H9 (cell line): ENCODE results near the gene NSG1. TPM values are rescaled to one million over a fixed set of nuclear protein-coding genes. Genes with fewer than 3 reads are reported as not detected.

ENCODE experiments used
- DNase-seq: peaks from one replicate; pipeline ENCODE4 v3.0.0-alpha.2; 2017
- H2AFZ ChIP-seq: one replicate; pipeline ENCODE4 v1.6.1; 2013; ENCODE audit warnings: mild to moderate bottlenecking, low read length, control low read depth, moderate library complexity
- H2AK5ac ChIP-seq: 2 replicates; pipeline ENCODE4 v1.6.1; 2013; ENCODE audit warnings: low read length, control low read depth, mixed read lengths; ENCODE audit not compliant: insufficient read length
- H2BK120ac ChIP-seq: one replicate; pipeline ENCODE4 v1.6.1; 2013; ENCODE audit warnings: low read depth, mild to moderate bottlenecking, low read length, control low read depth, inconsistent platforms; ENCODE audit not compliant: poor library complexity, severe bottlenecking
- H2BK12ac ChIP-seq: 2 replicates; pipeline ENCODE4 v1.6.1; 2013; ENCODE audit warnings: low read length, control low read depth, mixed read lengths, low read depth; ENCODE audit not compliant: insufficient read length
- H2BK15ac ChIP-seq: 2 replicates; pipeline ENCODE4 v1.6.1; 2013; ENCODE audit warnings: low read depth, low read length, control low read depth
- H2BK20ac ChIP-seq: one replicate; pipeline ENCODE4 v1.6.1; 2013; ENCODE audit warnings: low read depth, mild to moderate bottlenecking, low read length, control low read depth, inconsistent platforms; ENCODE audit not compliant: poor library complexity, severe bottlenecking
- H2BK5ac ChIP-seq: 2 replicates; pipeline ENCODE4 v1.6.1; 2013; ENCODE audit warnings: low read length, control low read depth, mixed read lengths; ENCODE audit not compliant: insufficient read length
- H3K14ac ChIP-seq: 2 replicates; pipeline ENCODE4 v1.6.1; 2013; ENCODE audit warnings: low read length, control low read depth; ENCODE audit not compliant: insufficient read depth
- H3K18ac ChIP-seq: 2 replicates; pipeline ENCODE4 v1.6.1; 2013; ENCODE audit warnings: low read depth, mild to moderate bottlenecking, mixed read lengths, low read length, control low read depth; ENCODE audit not compliant: insufficient read length
- H3K23ac ChIP-seq: 2 replicates; pipeline ENCODE4 v1.6.1; 2013; ENCODE audit warnings: low read length, control low read depth, mixed read lengths, low read depth; ENCODE audit not compliant: insufficient read length
- H3K23me2 ChIP-seq: 2 replicates; pipeline ENCODE4 v1.6.1; 2013; ENCODE audit warnings: low read depth, mild to moderate bottlenecking, mixed read lengths, low read length, control low read depth; ENCODE audit not compliant: insufficient read length, poor library complexity, severe bottlenecking
- H3K27ac ChIP-seq: 2 replicates; pipeline ENCODE4 v1.5.1; 2013; ENCODE audit warnings: low read length, control low read depth, mixed read lengths, low read depth; ENCODE audit not compliant: insufficient read length
- H3K27me3 ChIP-seq: 2 replicates; pipeline ENCODE4 v1.6.1; 2013; ENCODE audit warnings: low read length, control low read depth, inconsistent platforms; ENCODE audit not compliant: insufficient read depth
- H3K4ac ChIP-seq: 2 replicates; pipeline ENCODE4 v1.6.1; 2013; ENCODE audit warnings: low read depth, mild to moderate bottlenecking, control low read depth, inconsistent platforms, low read length, moderate library complexity
- H3K4me1 ChIP-seq: 2 replicates; pipeline ENCODE4 v1.6.1; 2013; ENCODE audit warnings: low read length, control low read depth, inconsistent platforms; ENCODE audit not compliant: insufficient read depth
- H3K4me2 ChIP-seq: 2 replicates; pipeline ENCODE4 v1.6.1; 2013; ENCODE audit warnings: low read length, control low read depth, mixed read lengths; ENCODE audit not compliant: insufficient read length, insufficient read depth
- H3K56ac ChIP-seq: 2 replicates; pipeline ENCODE4 v1.6.1; 2013; ENCODE audit warnings: low read depth, mild to moderate bottlenecking, mixed read lengths, low read length, control low read depth; ENCODE audit not compliant: insufficient read length
- H3K79me1 ChIP-seq: 2 replicates; pipeline ENCODE4 v1.6.1; 2013; ENCODE audit warnings: low read depth, mild to moderate bottlenecking, moderate library complexity, low read length, control low read depth, inconsistent platforms; ENCODE audit not compliant: insufficient read depth, poor library complexity, severe bottlenecking
- H3K79me2 ChIP-seq: 2 replicates; pipeline ENCODE4 v1.6.1; 2013; ENCODE audit warnings: low read length, control low read depth, inconsistent platforms; ENCODE audit not compliant: insufficient read depth
- H3K9ac ChIP-seq: 2 replicates; pipeline ENCODE4 v1.6.1; 2013; ENCODE audit warnings: low read length, control low read depth, mixed read lengths; ENCODE audit not compliant: insufficient read length; ENCODE audit errors: extremely low read depth
- H3K9me3 ChIP-seq: one replicate; pipeline ENCODE4 v1.6.1; 2013; ENCODE audit warnings: low read depth, low read length, inconsistent platforms; ENCODE audit not compliant: control insufficient read depth
- H3T11ph ChIP-seq: one replicate; pipeline ENCODE4 v1.6.1; 2013; ENCODE audit warnings: mild to moderate bottlenecking, low read length, control low read depth, inconsistent platforms
- H4K20me1 ChIP-seq: one replicate; pipeline ENCODE4 v1.6.1; 2013; ENCODE audit not compliant: control insufficient read depth, insufficient read length, insufficient read depth
- H4K5ac ChIP-seq: 2 replicates; pipeline ENCODE4 v1.6.1; 2013; ENCODE audit warnings: low read depth, mild to moderate bottlenecking, mixed read lengths, low read length, control low read depth; ENCODE audit not compliant: insufficient read length
- H4K8ac ChIP-seq: replicated peaks from 2 replicates; pipeline ENCODE4 v1.6.1; 2013; ENCODE audit warnings: low read length, control low read depth, mixed read lengths, low read depth; ENCODE audit not compliant: insufficient read length
- H4K91ac ChIP-seq: 2 replicates; pipeline ENCODE4 v1.6.1; 2013; ENCODE audit warnings: low read depth, mild to moderate bottlenecking, moderate library complexity, mixed read lengths, low read length, control low read depth; ENCODE audit not compliant: insufficient read length
- H3K27ac Mint-ChIP-seq, 3 experiments: 2 replicates in 2 of 3; 3 replicates in 1 of 3; pipeline ENCODE4 v1.8.0; 2020 to 2021; ENCODE audit warnings: mixed read lengths in 3 of 3, mild to moderate bottlenecking in 1 of 3, moderate library complexity in 1 of 3
- H3K27me3 Mint-ChIP-seq: 2 replicates; pipeline ENCODE4 v1.8.0; 2021; ENCODE audit warnings: low read depth, mild to moderate bottlenecking, moderate library complexity, mixed read lengths
- H3K36me3 Mint-ChIP-seq, 3 experiments: 2 replicates in 2 of 3; 3 replicates in 1 of 3; pipeline ENCODE4 v1.8.0; 2020 to 2021; ENCODE audit warnings: low read depth in 3 of 3, mixed read lengths in 3 of 3; ENCODE audit not compliant: insufficient read depth in 1 of 3
- H3K4me1 Mint-ChIP-seq, 2 experiments: 2 replicates each; pipeline ENCODE4 v1.8.0; 2020; ENCODE audit warnings: mixed read lengths in 2 of 2
- H3K4me3 Mint-ChIP-seq, 2 experiments: 2 replicates in 1 of 2; 3 replicates in 1 of 2; pipeline ENCODE4 v1.8.0; 2020 to 2021; ENCODE audit warnings: mild to moderate bottlenecking in 2 of 2, mixed read lengths in 2 of 2, moderate library complexity in 1 of 2
- H3K9me3 Mint-ChIP-seq, 2 experiments: 2 replicates in 1 of 2; 3 replicates in 1 of 2; pipeline ENCODE4 v1.8.0; 2020; ENCODE audit warnings: mild to moderate bottlenecking in 2 of 2, mixed read lengths in 2 of 2, moderate library complexity in 1 of 2
- CTCF ChIP-seq: fragments of 200-600 bp; sonication (generic); conservative IDR thresholded peaks from 3 replicates; pipeline ENCODE4 v1.8.0; 2021; ENCODE audit warnings: antibody characterized with exemption, mild to moderate bottlenecking
- WGBS: extraction: QIAGEN DNeasy Blood & Tissue Kit; methylation state at CpG from one replicate; pipeline ENCODE4 v1.1.7; 2013; ENCODE audit warnings: missing lambda C conversion rate, low lambda C conversion rate, mixed read lengths; ENCODE audit not compliant: insufficient read length; ENCODE audit errors: extremely low coverage; 5-methylcytosine and 5-hydroxymethylcytosine counted together
- total RNA-seq: library from RNA; stranded (reverse); gene quantifications from 2 replicates; pipeline ENCODE4 v1.2.1, GENCODE V29; 2021

NSG1 gene
- total RNA-seq, 1 experiment from 2014 or later, result 9.3 TPM

GRCh38 chr4:4428966-4429875 is 42.3 kb downstream of the NSG1 start:
- H3K27me3 Mint-ChIP-seq, result peaks cover 8% of the 10 kb centered on the region
- H3K18ac ChIP-seq, result no peak overlapping the region
- H3K27ac Mint-ChIP-seq, result no peak overlapping the region
- peaks cover 0 to 2% (median 2%) of the 10 kb centered on the region in 3 experiments; a peak in 3 of 7 replicates for H3K36me3 Mint-ChIP-seq
- H2BK15ac ChIP-seq, result no peak overlapping the region
- H4K20me1 ChIP-seq, result no peaks in the 10 kb centered on the region
- H3K4me3 Mint-ChIP-seq, result no peak overlapping the region
- no peak for TF ChIP-seq CTCF
- no peak overlapping the region for H4K91ac ChIP-seq
- WGBS, result no CpG with 5 or more reads among the region's 10 CpGs
- no peak overlapping the region for H2BK5ac ChIP-seq
- no peak overlapping the region for H2BK120ac ChIP-seq
- H3K79me1 ChIP-seq, result no peaks in the 10 kb centered on the region
- H3K23me2 ChIP-seq, result no peaks in the 10 kb centered on the region
- H3K27ac ChIP-seq, result no peak overlapping the region
- H3K4me2 ChIP-seq, result no peak overlapping the region
- no peak overlapping the region for H4K8ac ChIP-seq
- no peaks in the 10 kb centered on the region for H3K9me3 Mint-ChIP-seq
- no peak overlapping the region for H3K4ac ChIP-seq
- H3K9ac ChIP-seq, result no peak overlapping the region
- no peak overlapping the region for H2AK5ac ChIP-seq
- DNase-seq, result no peak
- no peak overlapping the region for H4K5ac ChIP-seq
- H2AFZ ChIP-seq, result no peak overlapping the region
- H3K23ac ChIP-seq, result no peak overlapping the region
- no peaks in the 10 kb centered on the region for H3K79me2 ChIP-seq
- no peak overlapping the region for H3K14ac ChIP-seq
- H3K9me3 ChIP-seq, result no peaks in the 10 kb centered on the region
- no peak overlapping the region for H3T11ph ChIP-seq
- peaks cover 30% of the 10 kb centered on the region for H3K4me1 ChIP-seq
- H3K56ac ChIP-seq, result no peak overlapping the region
- peaks cover 45 to 49% of the 10 kb centered on the region in 2 experiments for H3K4me1 Mint-ChIP-seq
- no peak overlapping the region for H2BK20ac ChIP-seq
- H2BK12ac ChIP-seq, result no peak overlapping the region
- no peaks in the 10 kb centered on the region for H3K27me3 ChIP-seq
